HepG2 (cell line): ENCODE data around the gene ERBB3. TPM values are rescaled to one million over a fixed set of nuclear protein-coding genes. Genes with fewer than 3 reads are reported as not detected.

ENCODE experiments used
- ELF4 ChIP-seq: sonication (generic); formaldehyde crosslinking; IDR thresholded peaks from 2 replicates; pipeline ENCODE4 v1.5.0; 2020; ENCODE audit warnings: missing genetic modification reagents, mild to moderate bottlenecking, moderate library complexity, borderline replicate concordance
- FOXA1 ChIP-seq, 2 experiments: fragments of 450-650 bp in 1 of 2; sonication (generic) in 1 of 2; formaldehyde crosslinking in 1 of 2; IDR thresholded peaks; 2 replicates each; pipeline versions ENCODE4 v1.4.0 to v1.6.1; 2016 to 2020; ENCODE audit warnings: missing genetic modification reagents in 1 of 2
- NAIF1 ChIP-seq: sonication (generic); formaldehyde crosslinking; IDR thresholded peaks from 2 replicates; pipeline ENCODE4 v1.5.0; 2020; ENCODE audit warnings: mild to moderate bottlenecking, missing genetic modification reagents, borderline replicate concordance
- RXRB ChIP-seq: IDR thresholded peaks from 2 replicates; pipeline ENCODE4 v1.6.1; 2016; ENCODE audit warnings: borderline replicate concordance, missing genetic modification reagents, missing compliant biosample characterization
- SNAI1 ChIP-seq: sonication (generic); formaldehyde crosslinking; IDR thresholded peaks from 2 replicates; pipeline ENCODE4 v1.5.0; 2020; ENCODE audit warnings: mild to moderate bottlenecking, missing genetic modification reagents, borderline replicate concordance
- SNAPC4 ChIP-seq: sonication (generic); formaldehyde crosslinking; IDR thresholded peaks from 2 replicates; pipeline ENCODE4 v1.4.0; 2020; ENCODE audit warnings: mild to moderate bottlenecking, missing genetic modification reagents
- SNRNP70 ChIP-seq: fragments of 200-400 bp; formaldehyde crosslinking; IDR thresholded peaks from 2 replicates; pipeline ENCODE4 v1.6.1; 2017; ENCODE audit warnings: mild to moderate bottlenecking, low read depth, low read length, moderate library complexity
- TEAD3 ChIP-seq: optimal IDR thresholded peaks from 2 replicates; pipeline ENCODE3; 2016; ENCODE audit warnings: borderline replicate concordance
- WIZ ChIP-seq: sonication (generic); formaldehyde crosslinking; IDR thresholded peaks from 2 replicates; pipeline ENCODE4 v1.5.1; 2020; ENCODE audit warnings: mild to moderate bottlenecking, missing genetic modification reagents
- ZBTB42 ChIP-seq: sonication (generic); formaldehyde crosslinking; IDR thresholded peaks from 2 replicates; pipeline ENCODE4 v1.5.0; 2020; ENCODE audit warnings: mild to moderate bottlenecking, missing genetic modification reagents
- ZC3H4 ChIP-seq: sonication (generic); formaldehyde crosslinking; IDR thresholded peaks from 2 replicates; pipeline ENCODE4 v1.4.0; 2020; ENCODE audit warnings: missing genetic modification reagents, borderline replicate concordance
- ZKSCAN1 ChIP-seq: fragments of 150-350 bp; IDR thresholded peaks from 2 replicates; pipeline ENCODE4 v1.6.1; 2014; ENCODE audit warnings: low read length
- ZMYM4 ChIP-seq: sonication (generic); formaldehyde crosslinking; IDR thresholded peaks from 2 replicates; pipeline ENCODE4 v1.8.1; 2023; ENCODE audit warnings: mild to moderate bottlenecking, missing genetic modification reagents
- ZNF468 ChIP-seq: sonication (generic); formaldehyde crosslinking; IDR thresholded peaks from 2 replicates; pipeline ENCODE4 v1.8.0; 2022; ENCODE audit warnings: mild to moderate bottlenecking, moderate library complexity, missing genetic modification reagents
- ZNF556 ChIP-seq: sonication (generic); formaldehyde crosslinking; IDR thresholded peaks from 2 replicates; pipeline ENCODE4 v1.4.0; 2020; ENCODE audit warnings: mild to moderate bottlenecking, missing genetic modification reagents, borderline replicate concordance
- ZNF7 ChIP-seq: IDR thresholded peaks from 2 replicates; pipeline ENCODE4 v1.6.1; 2016; ENCODE audit warnings: missing biosample characterization, missing genetic modification reagents
- ZNF782 ChIP-seq: sonication (generic); formaldehyde crosslinking; IDR thresholded peaks from 2 replicates; pipeline ENCODE4 v1.4.0; 2020; ENCODE audit warnings: missing genetic modification reagents, mild to moderate bottlenecking, borderline replicate concordance
- ZNF788 ChIP-seq: sonication (generic); formaldehyde crosslinking; IDR thresholded peaks from 2 replicates; pipeline ENCODE4 v1.5.0; 2020; ENCODE audit warnings: mild to moderate bottlenecking, missing genetic modification reagents, borderline replicate concordance
- ZSCAN5A ChIP-seq: sonication (generic); formaldehyde crosslinking; IDR thresholded peaks from 2 replicates; pipeline ENCODE4 v1.8.0; 2022; ENCODE audit warnings: mild to moderate bottlenecking, missing genetic modification reagents, borderline replicate concordance
- polyA plus RNA-seq, 8 experiments: library from polyadenylated mRNA; depleted of rRNA in 3 of 8; stranded (reverse) in 7 of 8; unstranded in 1 of 8; fragments of >200 nt; fragmentation: Illumina TruSeq in 4 of 8; extraction: Trizol in 4 of 8; gene quantifications; 2 replicates each; pipeline versions ENCODE4 v1.2.1 to v1.2.3, GENCODE V29; 2011 to 2016; ENCODE audit warnings: low read depth in 4 of 8, missing spikeins in 1 of 8, mixed read lengths in 1 of 8; ENCODE audit not compliant: insufficient read depth in 1 of 8
- total RNA-seq, 5 experiments: library from RNA; depleted of rRNA; stranded (reverse); fragments of >200 nt; fragmentation: Illumina TruSeq; extraction: Trizol; gene quantifications; 2 replicates each; pipeline ENCODE4 v1.2.3, GENCODE V29; 2016; ENCODE audit warnings: low read depth in 1 of 5
- TF ChIP-seq, protein P1 (sequence below): sonication (generic); formaldehyde crosslinking; IDR thresholded peaks from 2 replicates; pipeline ENCODE4 v1.9.0; 2021; ENCODE audit warnings: missing genetic modification reagents, borderline replicate concordance

ERBB3 gene
- total and polyA plus RNA-seq, 2 of the 13 experiments (the other 11 are each of a cell fraction or from before 2014, with no cell fraction given), result 93.6 to 358 TPM

DNA sequence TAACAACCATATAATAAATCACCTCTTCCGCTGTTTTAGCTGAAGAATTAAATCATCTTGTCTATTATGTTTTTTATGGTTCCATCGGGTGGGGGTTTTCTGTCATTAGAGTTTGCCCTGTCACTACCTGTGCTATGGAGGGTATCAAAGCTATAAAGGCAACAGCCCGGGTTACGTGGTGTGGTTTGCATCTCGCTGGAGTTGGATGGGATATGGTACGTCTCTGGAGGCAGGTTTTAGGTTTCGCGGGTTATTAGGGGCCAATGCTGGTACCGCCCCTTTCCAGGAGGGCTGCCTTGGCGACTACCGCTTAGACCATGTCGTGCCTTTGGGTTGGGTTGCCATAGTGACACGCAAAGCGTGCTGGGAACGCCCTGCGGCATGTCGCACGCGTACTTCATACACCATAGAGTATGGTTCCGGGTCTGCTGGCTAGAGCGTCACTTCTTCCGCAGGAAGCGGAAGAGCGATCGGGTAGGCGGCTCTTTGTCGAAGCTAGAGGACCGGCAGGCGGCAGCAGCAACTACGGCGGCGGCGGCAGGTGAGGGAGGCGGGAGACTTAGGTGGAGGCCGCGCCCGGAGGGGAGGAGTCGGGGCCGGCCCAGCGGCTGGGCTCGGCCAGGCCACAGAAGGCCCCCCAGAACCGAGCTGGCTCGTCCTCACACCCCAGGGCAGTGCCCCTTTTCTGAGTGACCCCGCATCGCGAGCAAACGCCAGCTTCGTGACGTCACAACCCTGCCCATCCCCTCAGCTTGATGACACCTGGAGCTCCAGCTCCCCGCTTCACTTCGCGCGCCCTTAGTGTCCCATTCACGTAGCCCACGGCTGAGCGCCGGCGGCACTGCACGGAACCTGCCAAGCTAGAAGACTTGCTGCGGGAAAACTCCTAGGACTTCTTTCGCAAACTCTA, 38.1 kb downstream of the ERBB3 start, which contains the start of gene ZC3H10 (continued):
- TF ChIP-seq ZBTB42 (CRISPR knock-in tag) (no peak), WIZ (CRISPR knock-in tag) (no peak), ELF4 (peak; percentile 92), ZNF468 (CRISPR knock-in tag) (no peak), ZKSCAN1 (no peak), ZC3H4 (CRISPR knock-in tag) (peak; percentile 97; the same call in 1 of the 2 replicates), ZNF788 (peak; percentile 98), ZNF782 (CRISPR knock-in tag) (no peak), NAIF1 (peak; percentile 84), SNAPC4 (CRISPR knock-in tag) (no peak), SNAI1 (no peak), ZNF7 (no peak), ZSCAN5A (CRISPR knock-in tag) (peak; percentile 76; the same call in 1 of the 2 replicates), ZNF556 (CRISPR knock-in tag) (peak; percentile 82), FOXA1 (IDR thresholded peaks at IDR 0.05) (no peak), FOXA1 (CRISPR knock-in tag; IDR thresholded peaks at IDR 0.05) (peak; percentile 45; the same call in 1 of the 2 replicates), SNRNP70 (no peak), ZMYM4 (CRISPR knock-in tag) (peak; percentile 94), RXRB (CRISPR knock-in tag) (peak; percentile 83), TEAD3 (CRISPR knock-in tag) (peak; percentile 90)
- TF ChIP-seq, protein P1, sequence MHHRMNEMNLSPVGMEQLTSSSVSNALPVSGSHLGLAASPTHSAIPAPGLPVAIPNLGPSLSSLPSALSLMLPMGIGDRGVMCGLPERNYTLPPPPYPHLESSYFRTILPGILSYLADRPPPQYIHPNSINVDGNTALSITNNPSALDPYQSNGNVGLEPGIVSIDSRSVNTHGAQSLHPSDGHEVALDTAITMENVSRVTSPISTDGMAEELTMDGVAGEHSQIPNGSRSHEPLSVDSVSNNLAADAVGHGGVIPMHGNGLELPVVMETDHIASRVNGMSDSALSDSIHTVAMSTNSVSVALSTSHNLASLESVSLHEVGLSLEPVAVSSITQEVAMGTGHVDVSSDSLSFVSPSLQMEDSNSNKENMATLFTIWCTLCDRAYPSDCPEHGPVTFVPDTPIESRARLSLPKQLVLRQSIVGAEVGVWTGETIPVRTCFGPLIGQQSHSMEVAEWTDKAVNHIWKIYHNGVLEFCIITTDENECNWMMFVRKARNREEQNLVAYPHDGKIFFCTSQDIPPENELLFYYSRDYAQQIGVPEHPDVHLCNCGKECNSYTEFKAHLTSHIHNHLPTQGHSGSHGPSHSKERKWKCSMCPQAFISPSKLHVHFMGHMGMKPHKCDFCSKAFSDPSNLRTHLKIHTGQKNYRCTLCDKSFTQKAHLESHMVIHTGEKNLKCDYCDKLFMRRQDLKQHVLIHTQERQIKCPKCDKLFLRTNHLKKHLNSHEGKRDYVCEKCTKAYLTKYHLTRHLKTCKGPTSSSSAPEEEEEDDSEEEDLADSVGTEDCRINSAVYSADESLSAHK (CRISPR knock-in tag), result no peak
